ENCODE data around the gene ETFB. TPM values are rescaled to one million over a fixed set of nuclear protein-coding genes. Genes with fewer than 3 reads are reported as not detected.

Gene ETFB
- total RNA-seq, 1 experiment from 2014 or later = 140 TPM

GRCh38 chr19:51394050-51394836 is 28.1 kb upstream of the ETFB start:
- DNase-seq (ENCODE audit: low read depth, low spot score) (peak; percentile 100), ATAC-seq (peak; percentile 90)
- H3K9me3 ChIP-seq (ENCODE audit: control insufficient read depth in 1 of 2, insufficient read depth in 1 of 2, low read depth in 1 of 2, low read length in 2 of 2) = no peaks in the 10 kb centered on the region
- H3K9me2 ChIP-seq (ENCODE audit: insufficient read depth) = no peaks in the 10 kb centered on the region
- peak overlapping the region; percentile 81 for H3K27ac ChIP-seq (ENCODE audit: low read depth, low read length)
- ChIA-PET CTCF (interaction anchor here (1.1 to 3.0 kb wide), 3 partner anchors 14 to 263 kb away, joined by 3 to 11 read pairs (median 6); no protein-coding TSS in a partner anchor), RAD21 (ENCODE audit: low non-redundant PET in 1 of 2, low total read pairs in 2 of 2, uncharacterized antibody in 2 of 2, unreplicated experiment in 2 of 2) (no interaction called here), POLR2A (interaction anchor here (0.7 to 1.9 kb wide), 5 partner anchors 22 to 55 kb away, joined by 3 to 10 read pairs (median 4); partner anchors contain the start of gene NKG7)
- H3K27me3 ChIP-seq (ENCODE audit: insufficient read depth, low read length) = no peaks in the 10 kb centered on the region
- no peak; the same call in 1 of the 2 replicates for TF ChIP-seq CBX3 (IDR thresholded peaks at IDR 0.05; ENCODE audit: low read depth)
- TF ChIP-seq EGR1 (IDR thresholded peaks at IDR 0.05; ENCODE audit: low read depth) = 0 out of 2 replicates have a peak, but pooled peaks have one; percentile 19
- TF ChIP-seq ZFX (IDR thresholded peaks at IDR 0.05) = peak; percentile 42; the same call in 1 of the 2 replicates
- TF ChIP-seq POLR2AphosphoS5 (IDR thresholded peaks at IDR 0.05; ENCODE audit: low read depth, low read length) = peak; percentile 78
- TF ChIP-seq ZBTB33 (IDR thresholded peaks at IDR 0.05; ENCODE audit: extremely low read depth, insufficient replicate concordance, low read length) = peak; percentile 63
- TF ChIP-seq, protein P1, sequence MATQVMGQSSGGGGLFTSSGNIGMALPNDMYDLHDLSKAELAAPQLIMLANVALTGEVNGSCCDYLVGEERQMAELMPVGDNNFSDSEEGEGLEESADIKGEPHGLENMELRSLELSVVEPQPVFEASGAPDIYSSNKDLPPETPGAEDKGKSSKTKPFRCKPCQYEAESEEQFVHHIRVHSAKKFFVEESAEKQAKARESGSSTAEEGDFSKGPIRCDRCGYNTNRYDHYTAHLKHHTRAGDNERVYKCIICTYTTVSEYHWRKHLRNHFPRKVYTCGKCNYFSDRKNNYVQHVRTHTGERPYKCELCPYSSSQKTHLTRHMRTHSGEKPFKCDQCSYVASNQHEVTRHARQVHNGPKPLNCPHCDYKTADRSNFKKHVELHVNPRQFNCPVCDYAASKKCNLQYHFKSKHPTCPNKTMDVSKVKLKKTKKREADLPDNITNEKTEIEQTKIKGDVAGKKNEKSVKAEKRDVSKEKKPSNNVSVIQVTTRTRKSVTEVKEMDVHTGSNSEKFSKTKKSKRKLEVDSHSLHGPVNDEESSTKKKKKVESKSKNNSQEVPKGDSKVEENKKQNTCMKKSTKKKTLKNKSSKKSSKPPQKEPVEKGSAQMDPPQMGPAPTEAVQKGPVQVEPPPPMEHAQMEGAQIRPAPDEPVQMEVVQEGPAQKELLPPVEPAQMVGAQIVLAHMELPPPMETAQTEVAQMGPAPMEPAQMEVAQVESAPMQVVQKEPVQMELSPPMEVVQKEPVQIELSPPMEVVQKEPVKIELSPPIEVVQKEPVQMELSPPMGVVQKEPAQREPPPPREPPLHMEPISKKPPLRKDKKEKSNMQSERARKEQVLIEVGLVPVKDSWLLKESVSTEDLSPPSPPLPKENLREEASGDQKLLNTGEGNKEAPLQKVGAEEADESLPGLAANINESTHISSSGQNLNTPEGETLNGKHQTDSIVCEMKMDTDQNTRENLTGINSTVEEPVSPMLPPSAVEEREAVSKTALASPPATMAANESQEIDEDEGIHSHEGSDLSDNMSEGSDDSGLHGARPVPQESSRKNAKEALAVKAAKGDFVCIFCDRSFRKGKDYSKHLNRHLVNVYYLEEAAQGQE (IDR thresholded peaks at IDR 0.05; ENCODE audit: low read depth) = no peak
- TF ChIP-seq YY1 (IDR thresholded peaks at IDR 0.05; ENCODE audit: extremely low read depth, insufficient replicate concordance, low read depth, low read length) = peak; percentile 43
- TF ChIP-seq ELF1 (IDR thresholded peaks at IDR 0.05; ENCODE audit: borderline replicate concordance, low read depth) = peak; percentile 66; the same call in 1 of the 2 replicates
- peak; percentile 95 for TF ChIP-seq SP1 (IDR thresholded peaks at IDR 0.05; ENCODE audit: low read depth)
- peak; percentile 59 for TF ChIP-seq POLR2A (IDR thresholded peaks at IDR 0.05; ENCODE audit: borderline replicate concordance, extremely low read depth, insufficient read depth, insufficient read length)
- TF ChIP-seq, protein P2, sequence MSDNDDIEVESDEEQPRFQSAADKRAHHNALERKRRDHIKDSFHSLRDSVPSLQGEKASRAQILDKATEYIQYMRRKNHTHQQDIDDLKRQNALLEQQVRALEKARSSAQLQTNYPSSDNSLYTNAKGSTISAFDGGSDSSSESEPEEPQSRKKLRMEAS (IDR thresholded peaks at IDR 0.05) = peak; percentile 96
- peak overlapping the region; percentile 19 for H2AFZ ChIP-seq (ENCODE audit: low read depth, low read length, poor library complexity, severe bottlenecking)
- H4K20me1 ChIP-seq (ENCODE audit: insufficient read depth) = no peaks in the 10 kb centered on the region
- peak overlapping the region; percentile 65 to 95 for H3K4me3 ChIP-seq (replicated peaks in 1 of 2; ENCODE audit: low read depth in 1 of 2, low read length in 2 of 2)
- intact Hi-C loops (cut with micrococcal nuclease) = loop anchor here (1.0 kb wide), 2 partner anchors 27 to 55 kb away; no protein-coding TSS in a partner anchor
- H3K4me1 ChIP-seq (ENCODE audit: control insufficient read depth in 1 of 2, insufficient read depth in 2 of 2, low read length in 2 of 2) = peaks cover 6 to 25% of the 10 kb centered on the region in 2 experiments; a peak in 3 of 4 replicates
- peak overlapping the region; percentile 94 for H3K9ac ChIP-seq (ENCODE audit: low read length)
- H3K79me2 ChIP-seq (ENCODE audit: insufficient read depth, low read length) = peaks cover 4% of the 10 kb centered on the region; the same call in 1 of the 2 replicates
- peak overlapping the region; percentile 99 for H3K4me2 ChIP-seq (ENCODE audit: low read length)
- BruUV-seq (replicated peaks) = no TSS peak
- H3K36me3 ChIP-seq (ENCODE audit: control insufficient read depth in 1 of 2, insufficient read depth in 2 of 2, low read length in 2 of 2) = no peaks in the 10 kb centered on the region

All from HCT116 (cell line).